DND-41 (cell line): ENCODE data around the gene OR1F1.

Source experiments
- ATAC-seq: fragments of 200-7000 bp; cut with Tn5 transposase; 3 replicates; pipeline ENCODE4 v1.9.1; 2021; ENCODE audit warnings: low read depth; ENCODE audit not compliant: insufficient read depth
- DNase-seq: peaks from one replicate; pipeline ENCODE4 v3.0.0-alpha.2; 2020
- H2AFZ ChIP-seq: 2 replicates; pipeline ENCODE4 v1.6.0; 2012; ENCODE audit warnings: low read depth, low read length
- H3K27ac ChIP-seq: 2 replicates; pipeline ENCODE4 v1.5.1; 2012; ENCODE audit warnings: low read length, inconsistent platforms
- H3K27me3 ChIP-seq: fragments of 200-600 bp; sonication (generic); 2 replicates; pipeline ENCODE4 v1.6.0; 2012; ENCODE audit warnings: low read length, mild to moderate bottlenecking, inconsistent platforms; ENCODE audit not compliant: insufficient read depth, poor library complexity
- H3K36me3 ChIP-seq: 2 replicates; pipeline ENCODE4 v1.5.1; 2012; ENCODE audit warnings: low read length, inconsistent platforms; ENCODE audit not compliant: insufficient read depth
- H3K4me1 ChIP-seq: 2 replicates; pipeline ENCODE4 v1.5.1; 2012; ENCODE audit warnings: mild to moderate bottlenecking, low read length; ENCODE audit not compliant: insufficient read depth
- H3K4me2 ChIP-seq: 2 replicates; pipeline ENCODE4 v1.6.0; 2012; ENCODE audit warnings: mild to moderate bottlenecking, moderate library complexity, low read length, inconsistent platforms; ENCODE audit not compliant: insufficient read depth
- H3K4me3 ChIP-seq, 2 experiments: fragments of 200-600 bp in 1 of 2; shearing (Covaris generic) in 1 of 2; 2 replicates each; pipeline ENCODE4 v1.5.1; 2012 to 2016; ENCODE audit warnings: inconsistent platforms in 2 of 2, low read length in 2 of 2, mild to moderate bottlenecking in 2 of 2, low read depth in 1 of 2, moderate library complexity in 1 of 2
- H3K79me2 ChIP-seq: 2 replicates; pipeline ENCODE4 v1.6.0; 2012; ENCODE audit warnings: low read length, inconsistent platforms; ENCODE audit not compliant: insufficient read depth
- H3K9ac ChIP-seq: 2 replicates; pipeline ENCODE4 v1.6.0; 2012; ENCODE audit warnings: low read depth, mild to moderate bottlenecking, inconsistent platforms, low read length, moderate library complexity
- H3K9me3 ChIP-seq: 2 replicates; pipeline ENCODE4 v1.5.1; 2012; ENCODE audit warnings: low read length, moderate library complexity, mild to moderate bottlenecking, inconsistent platforms; ENCODE audit not compliant: insufficient read depth, severe bottlenecking
- H4K20me1 ChIP-seq: 2 replicates; pipeline ENCODE4 v1.6.0; 2012; ENCODE audit warnings: low read length; ENCODE audit not compliant: insufficient read depth
- CTCF ChIP-seq: IDR thresholded peaks from 2 replicates; pipeline ENCODE4 v1.5.1; 2012; ENCODE audit warnings: borderline replicate concordance, low read length, moderate library complexity, mild to moderate bottlenecking; ENCODE audit not compliant: poor library complexity, severe bottlenecking; ENCODE audit errors: extremely low read depth
- EZH2 ChIP-seq: IDR thresholded peaks from 3 replicates; pipeline ENCODE4 v1.6.1; 2012; ENCODE audit warnings: borderline replicate concordance, low read depth, mild to moderate bottlenecking, moderate library complexity, low read length, inconsistent platforms; ENCODE audit not compliant: severe bottlenecking

OR1F1 gene

GRCh38 chr16:3183445-3184139 lies 4.4 kb upstream of the OR1F1 start:
- no peak for DNase-seq
- no peak overlapping the region for H3K4me3 ChIP-seq
- H3K79me2 ChIP-seq: no peaks in the 10 kb centered on the region
- H3K27ac ChIP-seq: no peak overlapping the region
- no peak for ATAC-seq
- no peaks in the 10 kb centered on the region for H4K20me1 ChIP-seq
- no peak overlapping the region for H3K9ac ChIP-seq
- H3K9me3 ChIP-seq: peaks cover 5% of the 10 kb centered on the region
- H3K36me3 ChIP-seq: no peaks in the 10 kb centered on the region
- H2AFZ ChIP-seq: no peak overlapping the region
- no peak for TF ChIP-seq EZH2
- TF ChIP-seq CTCF: no peak
- no peaks in the 10 kb centered on the region for H3K27me3 ChIP-seq
- H3K4me1 ChIP-seq: no peaks in the 10 kb centered on the region
- H3K4me2 ChIP-seq: no peak overlapping the region

GRCh38 chr16:3186946-3187690 lies 886 bp upstream of the OR1F1 start:
- Histone ChIP-seq H3K4me1 (no peaks in the 10 kb centered on the region), H3K36me3 (no peaks in the 10 kb centered on the region), H4K20me1 (no peaks in the 10 kb centered on the region), H3K9ac (no peak overlapping the region), H3K9me3 (peaks cover 5% of the 10 kb centered on the region), H3K27ac (no peak overlapping the region), H3K4me2 (no peak overlapping the region), H3K4me3 (no peak overlapping the region), H3K79me2 (no peaks in the 10 kb centered on the region), H3K27me3 (no peaks in the 10 kb centered on the region), H2AFZ (no peak overlapping the region)
- no peak for TF ChIP-seq EZH2
- no peak for TF ChIP-seq CTCF
- DNase-seq: no peak
- ATAC-seq: no peak

DNA sequence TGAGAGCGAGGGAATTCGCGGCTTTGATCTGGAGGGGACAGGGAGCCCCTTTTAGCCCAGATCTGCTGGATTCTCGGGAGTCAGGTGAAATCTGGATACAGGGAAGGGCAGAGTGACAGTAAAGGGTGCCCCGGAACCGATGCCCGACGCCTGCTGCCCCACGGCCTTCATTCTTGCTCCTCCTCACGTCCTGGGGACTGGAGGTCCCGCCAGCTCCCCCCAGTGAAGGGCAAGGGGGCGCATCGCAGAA lies 596 bp downstream of the OR1F1 start:
- Histone ChIP-seq H3K79me2 (no peaks in the 10 kb centered on the region), H3K4me2 (no peak overlapping the region), H3K9ac (no peak overlapping the region), H4K20me1 (no peaks in the 10 kb centered on the region), H3K4me1 (no peaks in the 10 kb centered on the region), H3K9me3 (peaks cover 3% of the 10 kb centered on the region), H3K36me3 (no peaks in the 10 kb centered on the region), H3K27me3 (no peaks in the 10 kb centered on the region), H2AFZ (no peak overlapping the region), H3K4me3 (no peak overlapping the region), H3K27ac (no peak overlapping the region)
- no peak for TF ChIP-seq EZH2
- TF ChIP-seq CTCF: no peak
- ATAC-seq: no peak
- DNase-seq: no peak
